Glomerular visceral epithelial cell (primary cell): ENCODE data around the gene SLC14A1.
A peak's percentile ranks its signal among the peaks of the same experiment; 100 is the strongest.

Experiments used
- DNase-seq: peaks from one replicate; pipeline ENCODE4 v3.0.0-alpha.2; 2016; ENCODE audit errors: extremely low spot score

Gene SLC14A1

DNA sequence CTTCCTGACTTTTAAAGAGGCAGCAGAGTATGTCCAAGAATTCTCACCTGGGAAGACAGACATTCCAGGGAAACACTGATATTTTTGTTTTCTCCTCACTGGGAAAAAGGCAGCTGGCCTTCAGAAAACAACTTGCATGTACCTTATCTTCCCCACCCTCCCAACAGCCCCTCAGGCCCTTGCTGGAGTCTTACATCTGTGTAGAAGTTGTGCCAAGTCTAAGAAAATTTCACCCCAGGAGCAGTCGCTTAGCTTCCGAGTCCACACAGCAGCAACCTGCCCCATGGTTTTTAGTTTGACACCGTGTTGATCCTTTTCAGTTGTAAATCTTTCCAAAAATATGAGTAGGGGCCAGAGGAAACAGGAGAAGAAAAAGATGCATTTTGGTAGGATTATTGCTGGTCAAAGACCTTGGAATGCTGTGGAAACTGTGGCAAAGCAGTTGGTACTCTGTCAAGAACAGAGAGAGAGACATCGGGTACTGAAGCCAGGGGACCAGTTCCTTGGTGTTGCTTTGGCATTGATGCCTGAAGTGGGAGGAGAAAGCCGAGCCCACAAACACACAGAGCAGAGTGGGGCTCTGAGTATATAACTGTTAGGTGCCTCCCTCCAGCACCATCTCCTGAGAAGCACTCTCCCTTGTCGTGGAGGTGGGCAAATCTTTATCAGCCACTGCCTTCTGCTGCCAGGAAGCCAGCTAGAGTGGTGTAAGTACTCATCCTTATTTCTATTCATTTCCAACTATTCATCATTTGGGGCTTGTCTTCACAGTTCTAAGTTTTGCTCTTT is at the start of gene SLC14A1:
Gene SLC14A1 (plus strand): TSS at position 615 of the 789 bp plus-strand sequence. CDS start 6,140 bp downstream, outside the sequence.
- DNase-seq: no peak

- DNase-seq: no peak
Observed at GRCh38 chr18:45677276-45677807, 46.6 kb upstream of the SLC14A1 start.

DNA sequence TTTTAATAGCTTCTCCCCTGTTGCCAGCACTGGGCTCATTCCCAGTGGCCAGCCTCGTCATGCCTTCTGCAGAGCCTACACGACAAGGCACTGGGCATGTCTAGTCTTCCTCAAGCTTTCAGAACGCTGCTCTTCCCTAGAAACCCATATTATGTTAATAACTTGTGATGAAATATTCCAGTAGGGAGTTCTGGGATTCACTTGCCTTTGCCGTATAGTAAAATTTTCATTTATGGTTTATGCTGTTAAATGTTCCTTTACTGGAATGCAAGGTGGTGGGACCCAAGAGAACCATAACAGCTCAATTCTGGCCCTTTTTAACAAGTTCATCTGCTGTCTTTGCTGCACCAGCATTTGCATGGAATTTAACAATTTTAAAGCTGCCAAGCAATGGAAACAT is 45.5 kb upstream of the SLC14A1 start:
- no peak for DNase-seq

- DNase-seq: no peak
Observed at GRCh38 chr18:45678850-45679249, 45.1 kb upstream of the SLC14A1 start.

GRCh38 chr18:45680066-45680690 is 43.8 kb upstream of the SLC14A1 start:
- no peak for DNase-seq

DNA sequence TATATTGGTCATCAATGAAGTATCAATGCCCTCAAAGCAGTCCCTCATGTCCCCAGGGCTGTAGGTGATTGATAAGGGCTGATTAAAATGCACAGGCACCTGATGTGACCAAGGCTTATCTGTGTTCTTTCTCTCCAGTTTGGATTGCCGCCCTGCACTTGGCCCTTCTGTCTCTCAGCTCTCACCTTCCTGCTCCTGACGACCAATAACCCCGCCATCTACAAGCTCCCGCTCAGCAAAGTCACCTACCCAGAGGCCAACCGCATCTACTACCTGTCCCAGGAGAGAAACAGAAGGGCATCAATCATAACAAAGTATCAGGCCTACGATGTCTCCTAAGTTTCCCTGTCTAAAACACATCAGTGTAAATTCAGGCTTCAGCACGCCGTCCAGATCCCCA is 41.8 kb upstream of the SLC14A1 start:
- no peak for DNase-seq

GRCh38 chr18:45684341-45685115 is 39.5 kb upstream of the SLC14A1 start:
- no peak for DNase-seq

GRCh38 chr18:45686891-45687611 is 36.9 kb upstream of the SLC14A1 start:
- DNase-seq: no peak

DNA sequence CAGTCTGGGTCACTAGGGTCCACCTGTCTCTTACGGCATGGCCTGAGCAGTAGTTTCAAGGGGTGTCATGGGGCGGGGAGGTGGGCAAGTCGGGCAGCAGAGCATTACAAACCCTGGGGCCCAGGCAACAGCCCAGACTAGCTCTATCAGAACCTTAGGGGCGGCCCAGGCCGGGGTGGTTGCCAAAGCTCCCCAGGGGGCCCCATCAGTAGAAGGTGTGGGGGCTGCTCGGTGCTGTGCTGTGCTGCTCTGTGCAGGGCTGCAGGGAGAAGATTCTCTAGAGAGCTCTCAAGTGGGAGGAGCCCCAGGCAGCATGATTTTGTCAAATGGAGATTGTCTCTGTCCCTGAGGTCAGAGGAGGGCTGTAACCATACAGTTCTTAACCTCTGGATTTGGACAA is 36.4 kb upstream of the SLC14A1 start:
- DNase-seq: no peak

- no peak for DNase-seq
Observed at GRCh38 chr18:45688113-45688512, 35.9 kb upstream of the SLC14A1 start.

- peak; percentile 16 for DNase-seq
Observed at GRCh38 chr18:45688833-45689232, 35.1 kb upstream of the SLC14A1 start.

DNA sequence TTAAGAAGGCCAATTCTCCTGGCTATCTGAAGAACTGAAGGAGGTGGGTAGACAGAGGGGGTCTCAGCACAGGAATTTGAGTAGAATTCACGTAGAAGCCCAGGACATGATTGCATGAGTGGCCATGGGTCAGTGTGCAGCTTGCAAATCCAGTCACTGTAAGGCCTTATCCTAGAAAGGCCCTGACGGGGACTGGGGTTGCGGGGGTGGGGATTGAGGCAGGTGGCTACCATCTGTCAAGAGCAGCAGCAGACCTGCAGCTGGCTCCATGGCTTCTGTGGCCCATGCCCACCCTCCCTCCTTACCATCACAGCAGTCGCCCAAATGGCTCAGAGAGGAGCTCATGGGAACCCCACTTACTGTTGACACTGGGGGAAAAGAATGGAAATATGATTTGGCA is 34.6 kb upstream of the SLC14A1 start:
- no peak for DNase-seq

- DNase-seq: peak; percentile 78
Observed at GRCh38 chr18:45690975-45691815, 32.8 kb upstream of the SLC14A1 start.

- DNase-seq: no peak
Observed at GRCh38 chr18:45691816-45692179, 32.2 kb upstream of the SLC14A1 start.

DNA sequence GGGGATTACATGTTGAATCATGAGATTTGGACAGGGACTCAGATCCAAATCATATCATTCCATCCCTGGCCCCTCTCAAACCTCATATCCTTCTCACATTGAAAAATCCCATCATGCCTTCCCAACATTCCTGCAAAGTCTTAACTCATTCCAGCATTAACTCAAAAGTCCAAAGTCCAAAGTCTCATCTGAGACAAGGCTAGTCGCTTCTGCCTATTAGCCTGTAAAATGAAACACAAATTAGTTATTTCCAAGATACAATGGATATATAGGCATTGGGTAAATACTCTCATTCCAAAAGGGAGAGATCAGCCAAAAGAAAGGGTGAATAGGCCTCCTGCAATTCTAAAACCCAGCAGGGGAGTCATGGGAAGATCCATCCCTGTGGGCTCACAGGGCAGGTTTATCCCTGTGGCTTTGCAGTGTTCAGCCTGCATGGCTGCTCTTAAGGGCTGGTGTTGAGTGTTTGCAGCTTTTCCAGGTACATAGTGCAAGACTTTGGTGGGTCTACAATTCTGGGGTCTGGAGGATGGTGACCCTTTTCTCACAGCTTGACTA is 21.2 kb upstream of the SLC14A1 start:
- DNase-seq: no peak

GRCh38 chr18:45708831-45709230 is 15.2 kb upstream of the SLC14A1 start:
- no peak for DNase-seq

DNA sequence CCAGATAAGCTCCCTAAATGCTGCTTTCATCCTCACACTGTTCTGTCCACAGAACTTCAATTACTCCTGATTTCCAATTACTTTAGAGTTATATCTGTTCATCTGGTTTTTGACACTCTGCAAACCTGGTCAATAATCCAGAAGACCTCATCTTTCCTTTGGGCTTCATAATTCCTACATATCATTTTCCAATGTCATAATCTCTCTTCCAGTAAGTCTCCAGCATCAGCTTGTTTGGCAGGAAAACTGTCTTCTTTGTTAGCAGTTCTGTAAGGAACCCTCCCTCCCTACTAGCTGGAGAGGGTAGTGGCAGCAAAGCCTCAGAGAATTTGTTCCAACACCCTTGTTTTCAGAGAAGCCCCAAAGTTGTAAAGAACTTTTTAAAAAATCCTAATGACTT is 11.9 kb upstream of the SLC14A1 start:
- no peak for DNase-seq

- DNase-seq: no peak
Observed at GRCh38 chr18:45713239-45713638, 10.7 kb upstream of the SLC14A1 start.

GRCh38 chr18:45715212-45715780 is 8.7 kb upstream of the SLC14A1 start:
- DNase-seq: no peak

DNA sequence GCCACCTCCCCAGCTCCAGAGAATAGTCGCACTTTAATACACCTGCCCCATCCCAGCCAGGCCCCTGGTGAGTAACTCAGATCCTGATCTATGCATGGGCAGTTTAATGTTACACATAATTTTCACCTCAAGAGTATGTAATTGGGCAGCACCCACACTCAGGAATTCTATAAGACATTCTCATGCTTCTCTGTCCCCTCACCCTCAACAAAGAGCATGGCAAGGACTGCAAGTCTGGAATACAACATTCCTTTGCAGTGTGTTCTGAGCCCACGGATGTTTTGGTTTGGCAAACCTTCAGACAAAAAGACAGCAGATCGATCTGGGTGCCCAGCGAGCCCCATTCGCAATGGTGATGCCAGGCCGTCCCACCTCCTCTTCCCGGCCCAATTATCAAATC is 4.9 kb upstream of the SLC14A1 start:
- DNase-seq: no peak
